Left ventricle myocardium inferior (tissue), 1 donor: ENCODE measurements around the gene GRIK1. TPM values are rescaled to one million over a fixed set of nuclear protein-coding genes. Genes with fewer than 3 reads are reported as not detected.

Experiments used
- DNase-seq: peaks from one replicate; pipeline ENCODE4 v3.0.0-alpha.2; 2020
- H3K27ac ChIP-seq: fragments of 200-600 bp; replicated peaks from 2 replicates; pipeline ENCODE4 v1.8.0; 2021
- H3K27me3 ChIP-seq: fragments of 200-600 bp; 2 replicates; pipeline ENCODE4 v1.8.0; 2021; ENCODE audit warnings: low read depth
- H3K36me3 ChIP-seq: fragments of 200-600 bp; 2 replicates; pipeline ENCODE4 v1.8.0; 2021
- H3K4me1 ChIP-seq: fragments of 200-600 bp; 2 replicates; pipeline ENCODE4 v1.8.0; 2021
- H3K4me3 ChIP-seq: fragments of 200-600 bp; 2 replicates; pipeline ENCODE4 v1.8.0; 2021; ENCODE audit warnings: mild to moderate bottlenecking, moderate library complexity
- H3K9me3 ChIP-seq: fragments of 200-600 bp; replicated peaks from 2 replicates; pipeline ENCODE4 v1.8.0; 2021
- CTCF ChIP-seq: fragments of 200-600 bp; IDR thresholded peaks from 2 replicates; pipeline ENCODE4 v1.8.0; 2021; ENCODE audit warnings: antibody characterized with exemption, mild to moderate bottlenecking, borderline replicate concordance
- intact Hi-C: fragments of 100-400 bp; cut with micrococcal nuclease; formaldehyde crosslinking; loops from one replicate; pipeline ENCODE4 v1.11.0; 2022
- total RNA-seq: library from RNA; stranded (reverse); fragmentation: NEBNext Ultra II Directional; extraction: Animal tissue kit (Norgen Biotek cat#: 25700); gene quantifications from one replicate; pipeline ENCODE4 v1.2.1, GENCODE V29; 2021
- donor health status: DM: no; HTN: yes; CAD: no; lungs with severe emphysema.

The GRIK1 gene
- total RNA-seq, 1 donor from 2014 or later: not detected

GRCh38 chr21:29808153-29808552 lies 131.6 kb downstream of the GRIK1 start:
- intact Hi-C loops: no loop called here
- TF ChIP-seq CTCF: no peak
- no peaks in the 10 kb centered on the region for H3K36me3 ChIP-seq
- H3K9me3 ChIP-seq: no peaks in the 10 kb centered on the region
- no peaks in the 10 kb centered on the region for H3K4me1 ChIP-seq
- no peak overlapping the region for H3K4me3 ChIP-seq
- no peak overlapping the region for H3K27ac ChIP-seq
- DNase-seq: no peak
- no peaks in the 10 kb centered on the region for H3K27me3 ChIP-seq

GRCh38 chr21:29805105-29805504 lies 134.7 kb downstream of the GRIK1 start:
- intact Hi-C loops: no loop called here
- no peak for TF ChIP-seq CTCF

GRCh38 chr21:29803191-29803590 lies 136.6 kb downstream of the GRIK1 start:
- Histone ChIP-seq H3K9me3 (no peaks in the 10 kb centered on the region), H3K36me3 (no peaks in the 10 kb centered on the region), H3K4me1 (no peaks in the 10 kb centered on the region), H3K27ac (no peak overlapping the region), H3K27me3 (no peaks in the 10 kb centered on the region), H3K4me3 (no peak overlapping the region)
- no peak for TF ChIP-seq CTCF
- DNase-seq: no peak
- intact Hi-C loops: no loop called here

More at GRCh38 chr21:29805105-29805504, 134.7 kb downstream of the GRIK1 start:
- H3K27me3 ChIP-seq: no peaks in the 10 kb centered on the region
- no peak overlapping the region for H3K27ac ChIP-seq
- H3K36me3 ChIP-seq: no peaks in the 10 kb centered on the region
- DNase-seq: no peak
- H3K9me3 ChIP-seq: no peaks in the 10 kb centered on the region
- no peaks in the 10 kb centered on the region for H3K4me1 ChIP-seq
- H3K4me3 ChIP-seq: no peak overlapping the region

GRCh38 chr21:29801122-29801521 lies 138.7 kb downstream of the GRIK1 start:
- Histone ChIP-seq H3K9me3 (no peaks in the 10 kb centered on the region), H3K4me1 (no peaks in the 10 kb centered on the region), H3K27me3 (no peaks in the 10 kb centered on the region), H3K36me3 (no peaks in the 10 kb centered on the region), H3K4me3 (no peak overlapping the region), H3K27ac (no peak overlapping the region)
- intact Hi-C loops: no loop called here
- no peak for DNase-seq
- TF ChIP-seq CTCF: no peak

GRCh38 chr21:29800056-29800455 lies 139.7 kb downstream of the GRIK1 start:
- H3K27me3 ChIP-seq: no peaks in the 10 kb centered on the region
- TF ChIP-seq CTCF: no peak
- H3K9me3 ChIP-seq: no peaks in the 10 kb centered on the region
- H3K36me3 ChIP-seq: no peaks in the 10 kb centered on the region
- intact Hi-C loops: no loop called here
- H3K4me3 ChIP-seq: no peak overlapping the region
- no peak overlapping the region for H3K27ac ChIP-seq
- H3K4me1 ChIP-seq: no peaks in the 10 kb centered on the region
- DNase-seq: no peak

GRCh38 chr21:29798840-29799239 lies 141.0 kb downstream of the GRIK1 start:
- intact Hi-C loops: no loop called here
- no peak for DNase-seq
- no peak for TF ChIP-seq CTCF
- no peak overlapping the region for H3K27ac ChIP-seq
- H3K27me3 ChIP-seq: no peaks in the 10 kb centered on the region
- no peak overlapping the region for H3K4me3 ChIP-seq
- no peaks in the 10 kb centered on the region for H3K9me3 ChIP-seq
- no peaks in the 10 kb centered on the region for H3K36me3 ChIP-seq
- H3K4me1 ChIP-seq: no peaks in the 10 kb centered on the region
